Suppressor macrophage treated with lipopolysaccharide for 4 hours (primary cell): ENCODE measurements around the gene CTNND2.

Source experiments
- DNase-seq: peaks from one replicate; pipeline ENCODE4 v3.0.0-alpha.2; 2020

Gene CTNND2

GRCh38 chr5:11904265-11904906 lies at the start of gene CTNND2:
TSS of gene CTNND2 (minus strand) at chr5:11904446. CDS start at chr5:11903853, 593 bp downstream.
- no peak for DNase-seq

GRCh38 chr5:11946317-11946716 lies 42.1 kb upstream of the CTNND2 start:
- DNase-seq = no peak

- no peak for DNase-seq
Observed at GRCh38 chr5:11941566-11941965, 37.3 kb upstream of the CTNND2 start.

- no peak for DNase-seq
Observed at GRCh38 chr5:11931638-11932037, 27.4 kb upstream of the CTNND2 start.

- no peak for DNase-seq
Observed at GRCh38 chr5:11928909-11929308, 24.7 kb upstream of the CTNND2 start.

GRCh38 chr5:11925701-11926100 lies 21.5 kb upstream of the CTNND2 start:
- DNase-seq = no peak

- DNase-seq = no peak
Observed at GRCh38 chr5:11922394-11922793, 18.1 kb upstream of the CTNND2 start.

- no peak for DNase-seq
Observed at GRCh38 chr5:11918463-11919045, 14.3 kb upstream of the CTNND2 start.

GRCh38 chr5:11909471-11909870 lies 5.2 kb upstream of the CTNND2 start:
- DNase-seq = no peak

GRCh38 chr5:11906497-11906896 lies 2.3 kb upstream of the CTNND2 start:
- no peak for DNase-seq

GRCh38 chr5:11905206-11905605 lies 960 bp upstream of the CTNND2 start:
- no peak for DNase-seq

- DNase-seq = peak; percentile 14
Observed at GRCh38 chr5:11903614-11904264, 507 bp downstream of the CTNND2 start.

GRCh38 chr5:11903121-11903613 lies 1.1 kb downstream of the CTNND2 start:
- DNase-seq = no peak

GRCh38 chr5:11902201-11902619 lies 2.0 kb downstream of the CTNND2 start:
- DNase-seq = no peak

- DNase-seq = no peak
Observed at GRCh38 chr5:11898787-11899186, 5.5 kb downstream of the CTNND2 start.

- no peak for DNase-seq
Observed at GRCh38 chr5:11897781-11898180, 6.5 kb downstream of the CTNND2 start.

GRCh38 chr5:11894992-11895391 lies 9.3 kb downstream of the CTNND2 start:
- no peak for DNase-seq

GRCh38 chr5:11892832-11893231 lies 11.4 kb downstream of the CTNND2 start:
- DNase-seq = no peak

- no peak for DNase-seq
Observed at GRCh38 chr5:11890777-11891176, 13.5 kb downstream of the CTNND2 start.

GRCh38 chr5:11888221-11888620 lies 16.0 kb downstream of the CTNND2 start:
- DNase-seq = no peak

GRCh38 chr5:11878814-11879213 lies 25.4 kb downstream of the CTNND2 start:
- no peak for DNase-seq

GRCh38 chr5:11873587-11873986 lies 30.7 kb downstream of the CTNND2 start:
- no peak for DNase-seq

GRCh38 chr5:11869203-11869602 lies 35.0 kb downstream of the CTNND2 start:
- no peak for DNase-seq

- no peak for DNase-seq
Observed at GRCh38 chr5:11863911-11864310, 40.3 kb downstream of the CTNND2 start.
